DMS 273 (cell line): ENCODE measurements around the gene FBXW5.
A peak's percentile ranks its signal among the peaks of the same experiment; 100 is the strongest.

Experiments used
- DNase-seq: peaks from one replicate; lab custom pipeline; 2025; ENCODE audit not compliant: unreplicated experiment; lab: John Stamatoyannopoulos, UW

FBXW5 gene

DNA sequence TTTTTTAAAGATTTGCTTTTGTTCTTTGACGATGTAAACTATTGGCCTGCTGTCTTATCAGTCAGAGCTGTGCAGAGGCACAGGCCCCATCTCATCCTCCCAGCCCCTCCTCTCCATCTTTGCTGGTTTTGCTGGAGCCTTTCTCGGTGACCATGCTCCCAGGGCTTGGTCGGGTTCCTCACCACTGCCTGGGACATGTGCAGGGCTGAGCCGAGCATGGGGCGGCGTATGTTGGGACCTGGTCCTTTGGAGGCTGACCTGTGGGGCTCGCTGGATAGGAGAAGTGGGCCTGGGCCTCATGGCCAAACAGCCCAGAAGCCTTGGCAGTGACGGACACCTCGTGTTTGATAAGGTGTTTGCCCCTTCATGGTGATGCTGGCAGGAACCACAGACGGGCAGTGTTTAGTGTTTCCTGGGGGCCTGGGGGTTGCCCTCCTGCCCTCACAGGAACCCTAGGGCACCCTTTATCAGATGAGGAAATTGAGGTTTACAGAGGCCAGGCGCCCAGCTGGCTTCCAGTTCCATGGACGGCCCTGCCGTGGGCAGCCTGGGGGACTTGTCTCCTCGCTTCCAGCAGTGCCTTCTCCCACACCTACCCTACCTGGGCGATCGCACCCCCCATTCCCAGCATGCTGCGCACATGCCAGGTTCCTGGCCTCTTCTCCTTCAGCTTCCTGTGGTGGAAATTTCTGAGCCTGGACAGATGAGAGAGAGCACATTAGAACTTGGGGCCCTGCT lies 30.7 kb downstream of the FBXW5 start:
- DNase-seq = no peak

DNA sequence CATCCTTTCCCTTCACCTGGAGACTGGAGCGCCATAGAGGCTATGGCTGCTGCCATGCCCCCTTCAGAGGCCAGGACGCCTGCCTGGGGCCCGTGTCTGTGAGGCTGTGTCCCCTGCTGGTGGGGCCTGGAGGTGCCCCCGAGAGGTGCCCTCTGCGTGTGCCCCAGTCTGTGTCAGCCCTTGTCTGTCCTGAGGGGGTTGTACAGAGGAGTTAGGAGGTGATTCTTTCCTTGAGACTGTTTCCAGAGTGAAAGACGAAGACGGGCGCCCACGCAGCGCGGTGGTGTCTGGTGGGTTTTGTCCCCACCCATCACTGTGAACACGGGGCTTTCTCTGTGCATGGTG lies 33.7 kb downstream of the FBXW5 start:
- DNase-seq = no peak

DNA sequence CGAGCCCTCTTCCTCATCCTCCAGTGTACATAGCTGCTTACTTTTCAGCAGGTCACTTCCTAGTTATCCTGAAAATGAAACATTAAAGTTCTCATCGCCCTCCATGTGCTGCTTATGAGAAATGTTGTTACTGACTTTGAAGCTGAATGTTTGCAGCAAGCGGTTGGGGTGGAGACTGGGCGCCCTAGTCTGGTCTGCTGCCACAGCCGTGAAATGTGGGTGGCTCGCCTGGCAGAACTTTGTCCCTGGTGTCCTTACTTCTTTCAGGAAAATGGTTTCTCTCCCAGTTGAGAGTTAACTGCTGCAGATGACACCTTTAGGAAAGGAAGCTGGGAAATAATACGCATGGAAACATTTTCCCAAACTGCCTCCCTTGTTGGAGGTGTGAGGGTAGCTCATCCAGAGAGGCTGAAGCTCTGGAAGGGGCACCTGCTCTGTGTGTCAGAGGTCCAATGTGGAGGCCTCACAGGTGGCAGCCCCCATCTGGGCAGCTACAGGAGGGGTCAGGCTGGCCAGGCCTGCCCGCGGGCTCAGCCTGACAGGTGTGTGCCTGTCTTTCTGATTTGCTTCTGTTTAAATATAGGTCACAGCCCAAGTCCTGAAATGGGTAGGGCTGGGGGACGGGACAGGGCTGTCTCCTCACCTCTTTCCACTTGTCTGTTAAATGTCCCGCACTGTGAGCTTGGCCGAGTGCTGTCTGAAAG lies 34.2 kb downstream of the FBXW5 start:
- DNase-seq = no peak

DNA sequence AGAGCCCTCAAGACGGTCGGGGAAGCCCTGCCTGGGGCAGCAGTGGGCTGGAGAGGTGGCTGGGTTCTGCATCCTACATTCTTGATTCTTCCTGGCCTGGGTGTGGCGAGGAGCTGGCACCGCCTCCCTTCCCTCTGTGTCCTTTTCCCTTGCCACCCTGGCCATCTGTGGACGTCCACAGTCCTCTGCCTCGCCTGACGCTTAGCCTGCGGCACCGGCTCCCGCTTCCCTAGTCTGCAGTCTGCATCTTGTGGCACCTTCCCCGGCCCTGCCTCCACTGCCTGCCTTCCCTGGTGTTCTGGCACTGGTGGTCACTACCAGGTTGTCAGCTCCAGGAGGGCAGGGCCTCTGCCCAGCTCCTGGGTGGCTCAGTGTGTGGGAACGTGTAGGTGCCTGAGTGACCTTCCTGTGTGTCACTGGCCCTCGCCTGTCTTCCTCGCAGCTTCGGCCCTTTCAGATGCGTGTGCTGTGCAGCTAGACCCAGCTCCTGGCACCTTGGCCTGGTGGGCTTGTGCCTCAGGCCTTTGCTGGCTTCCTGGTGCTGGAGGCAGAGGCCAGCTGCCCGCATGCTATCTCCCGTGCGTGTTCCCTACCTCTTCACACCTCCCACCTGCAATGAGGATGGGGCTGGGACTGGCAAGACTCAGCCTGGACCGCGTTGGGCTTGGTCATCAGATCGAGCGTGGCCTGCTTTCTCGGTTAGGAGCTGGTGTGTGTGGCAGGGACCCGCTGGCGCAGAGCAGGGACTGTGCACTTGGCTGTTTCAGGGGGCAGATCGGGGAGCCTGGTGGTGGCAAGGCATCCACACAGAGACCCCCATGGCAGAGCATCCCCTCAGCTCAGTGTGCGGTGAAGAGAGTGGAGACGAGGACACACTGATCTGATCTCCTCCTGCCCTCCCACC lies 37.3 kb downstream of the FBXW5 start:
- no peak for DNase-seq

DNA sequence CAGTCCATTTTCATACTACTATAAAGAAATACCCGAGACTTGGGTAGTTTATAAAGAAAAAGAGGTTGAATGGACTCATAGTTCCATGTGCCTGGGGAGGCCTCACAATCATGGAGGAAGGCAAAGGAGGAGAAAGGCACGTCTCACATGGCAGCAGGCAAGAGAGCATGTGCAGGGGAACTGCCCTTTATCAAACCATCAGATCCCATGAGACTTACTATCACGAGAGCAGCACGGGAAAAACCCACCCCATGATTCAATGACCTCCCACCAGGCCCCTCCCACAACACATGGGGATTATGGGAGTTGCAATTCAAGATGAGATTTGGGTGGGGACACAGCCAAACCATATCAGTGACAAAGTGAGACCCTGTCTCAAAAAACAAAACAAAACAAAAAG lies 38.3 kb downstream of the FBXW5 start:
- no peak for DNase-seq

DNA sequence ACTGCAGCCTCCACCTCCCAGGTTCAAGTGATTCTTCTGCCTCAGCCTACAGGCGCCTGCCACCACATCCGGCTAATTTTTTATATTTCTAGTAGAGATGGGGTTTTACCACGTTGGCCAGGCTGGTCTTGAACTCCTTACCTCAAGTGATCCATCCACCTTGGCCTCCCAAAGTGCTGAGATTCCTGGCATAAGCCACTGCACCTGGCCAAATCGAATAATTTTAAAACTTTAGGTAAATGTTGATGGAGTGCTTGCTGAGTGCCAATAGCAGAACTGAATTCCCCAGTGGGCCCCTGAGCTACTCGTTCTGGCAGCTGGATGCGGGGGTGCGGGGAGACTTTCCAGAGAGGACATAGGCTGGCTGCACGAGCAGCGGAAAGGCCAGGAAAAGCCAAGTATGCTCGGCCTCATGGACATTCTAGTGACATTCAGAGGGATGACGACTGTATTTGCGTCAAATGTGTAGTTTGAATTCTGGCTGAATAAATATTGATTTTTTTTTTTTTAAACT lies 41.4 kb downstream of the FBXW5 start:
- DNase-seq = peak; percentile 33

DNA sequence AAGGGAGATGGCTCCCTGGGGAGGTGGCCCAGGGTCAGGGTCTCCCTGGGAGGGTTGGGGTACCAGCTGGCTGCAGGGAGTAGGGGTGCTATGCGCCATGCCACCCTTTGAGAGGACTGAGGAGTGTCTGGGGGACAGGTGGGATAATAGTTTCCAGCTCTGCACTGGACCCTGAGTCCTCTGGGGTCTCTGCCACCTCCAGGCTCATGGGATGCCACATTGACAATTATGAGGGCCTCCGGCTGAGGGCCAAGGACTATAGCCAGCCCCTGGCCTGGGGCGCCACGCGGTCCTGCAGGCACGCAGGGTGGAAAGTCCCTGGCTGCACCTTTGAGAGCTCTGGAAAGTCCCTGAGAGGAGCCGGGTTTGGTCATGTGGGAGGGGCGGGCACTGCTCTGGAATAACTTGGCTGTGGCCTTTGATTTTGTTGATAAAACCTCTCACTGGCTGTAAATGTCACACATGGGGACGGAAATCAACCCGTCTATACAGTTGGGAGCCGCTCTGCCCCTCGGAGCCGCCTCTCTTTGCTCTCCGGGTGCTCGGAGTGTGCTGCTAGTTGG lies 42.2 kb downstream of the FBXW5 start:
- DNase-seq = no peak

DNA sequence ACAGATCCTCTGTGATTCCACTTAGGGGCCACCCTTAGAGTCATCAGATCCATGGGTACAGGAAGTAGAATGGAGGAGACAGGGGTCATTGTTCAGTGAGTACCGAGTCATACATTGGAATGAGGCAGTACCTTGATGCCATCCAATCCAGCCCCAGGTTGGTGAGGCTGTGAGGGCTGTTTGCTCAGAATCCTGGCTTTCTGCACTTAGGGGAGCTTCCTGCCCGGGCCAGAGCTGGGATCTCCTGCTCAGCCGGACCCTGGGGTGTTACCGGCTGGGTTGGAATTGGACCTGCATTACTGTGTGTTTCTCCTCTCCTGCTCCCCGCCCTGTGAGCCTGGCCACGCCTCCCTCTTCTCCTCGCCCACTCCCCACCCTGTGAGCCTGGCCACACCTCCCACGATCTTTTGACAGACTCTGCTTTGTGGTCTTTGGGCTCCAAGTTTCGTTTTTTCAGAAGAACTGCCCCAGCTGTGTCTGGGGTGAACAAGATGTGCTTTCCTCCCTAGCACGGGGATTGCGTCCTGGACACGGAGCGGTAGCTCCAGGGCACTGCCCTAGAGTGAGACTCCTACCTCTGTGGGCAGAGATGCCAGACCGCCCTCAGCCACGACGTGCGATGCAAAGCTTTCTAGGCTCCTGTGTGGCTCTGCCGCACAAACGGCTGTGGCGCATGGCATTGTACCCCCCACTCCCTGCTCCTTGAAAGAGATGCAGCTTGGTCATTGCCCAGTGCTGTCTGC lies 42.9 kb downstream of the FBXW5 start:
- no peak for DNase-seq

DNA sequence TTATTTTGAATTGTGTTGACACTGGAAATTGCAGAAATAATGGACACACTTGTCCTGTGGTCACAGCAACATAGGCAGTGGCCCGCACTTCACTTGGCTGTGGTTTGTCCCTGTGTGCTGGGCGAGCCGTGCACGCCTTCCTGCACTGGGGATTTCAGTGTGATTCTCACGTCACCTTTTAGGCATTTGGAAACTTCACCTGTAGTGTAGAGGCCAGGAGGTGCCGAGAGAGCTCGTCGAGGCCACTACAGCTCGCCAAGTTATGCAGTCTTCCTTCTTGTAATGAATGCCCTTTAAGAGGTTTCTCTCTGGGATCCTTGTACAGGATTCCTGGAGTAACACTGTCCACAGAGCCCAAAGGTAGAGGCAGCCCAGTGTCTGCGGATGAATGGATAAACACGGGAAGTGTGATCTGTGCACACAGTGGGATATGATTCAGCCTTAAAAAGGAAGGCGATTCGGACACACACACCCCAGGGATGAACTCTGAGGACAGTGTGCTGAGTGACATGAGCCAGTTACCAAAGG lies 43.5 kb downstream of the FBXW5 start:
- DNase-seq = no peak

DNA sequence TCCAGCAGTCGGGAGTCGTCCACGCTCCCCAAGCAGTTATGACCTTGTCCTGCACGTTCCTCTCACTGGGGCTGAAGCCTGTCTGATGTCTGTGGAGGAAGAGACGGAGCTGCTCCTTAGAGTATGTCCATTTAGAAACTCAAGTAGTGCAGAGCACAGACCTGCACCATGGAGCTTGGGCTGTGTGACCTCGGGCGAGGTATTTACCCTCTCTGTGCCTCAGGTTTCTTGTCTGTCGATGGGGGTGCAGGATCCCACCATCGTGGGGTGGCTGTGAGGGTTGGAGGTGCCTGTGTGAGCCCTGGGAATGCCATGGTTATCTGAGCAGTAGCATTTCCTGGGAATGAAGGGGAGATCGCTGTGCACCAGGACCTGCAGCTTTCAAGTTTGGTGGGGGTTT lies 44.0 kb downstream of the FBXW5 start:
- no peak for DNase-seq

DNA sequence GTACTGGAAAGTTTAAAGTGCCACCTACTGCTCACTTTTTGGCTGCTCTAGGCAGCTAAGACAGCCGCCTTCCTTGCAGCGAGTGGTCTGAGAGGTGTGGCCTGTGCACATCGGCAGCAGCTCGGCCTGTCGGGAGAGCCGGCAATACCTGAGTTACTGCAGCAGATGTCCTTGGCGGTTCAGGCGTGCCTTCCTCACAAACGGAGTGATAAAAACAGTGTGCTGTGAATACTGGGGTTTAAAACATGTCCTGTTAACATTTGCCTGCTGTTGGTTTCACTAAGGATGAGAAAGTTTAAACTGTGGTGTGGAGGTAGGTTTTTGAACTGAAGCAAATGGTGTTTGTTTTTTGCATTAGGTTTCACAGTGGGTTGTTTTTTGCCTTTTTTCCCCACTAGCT lies 45.3 kb downstream of the FBXW5 start:
- DNase-seq = no peak

DNA sequence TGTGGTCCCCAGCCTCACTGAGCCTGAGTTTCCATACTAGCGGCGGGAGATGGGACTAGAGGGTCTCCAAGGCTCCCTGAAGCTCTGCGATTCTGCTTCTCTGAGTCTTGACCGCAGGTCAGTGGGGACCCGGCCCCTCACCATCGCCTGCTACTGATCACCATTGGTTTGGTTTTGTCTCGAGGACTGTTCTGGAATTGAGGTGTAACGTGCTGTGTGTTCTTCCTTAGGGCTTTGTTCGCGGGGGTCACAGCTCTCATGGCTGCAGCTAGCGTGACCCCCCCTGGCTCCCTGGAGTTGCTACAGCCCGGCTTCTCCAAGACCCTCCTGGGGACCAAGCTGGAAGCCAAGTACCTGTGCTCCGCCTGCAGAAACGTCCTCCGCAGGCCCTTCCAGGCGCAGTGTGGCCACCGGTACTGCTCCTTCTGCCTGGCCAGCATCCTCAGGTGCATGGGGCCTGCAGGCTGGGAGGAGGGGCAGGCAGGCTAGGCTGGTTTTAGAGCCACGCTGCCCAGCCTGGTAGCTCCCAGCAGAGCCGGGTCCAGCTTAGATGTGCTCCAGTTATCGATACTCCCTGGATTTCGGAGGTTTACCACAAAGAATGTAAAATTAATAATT lies 45.9 kb downstream of the FBXW5 start:
- no peak for DNase-seq

DNA sequence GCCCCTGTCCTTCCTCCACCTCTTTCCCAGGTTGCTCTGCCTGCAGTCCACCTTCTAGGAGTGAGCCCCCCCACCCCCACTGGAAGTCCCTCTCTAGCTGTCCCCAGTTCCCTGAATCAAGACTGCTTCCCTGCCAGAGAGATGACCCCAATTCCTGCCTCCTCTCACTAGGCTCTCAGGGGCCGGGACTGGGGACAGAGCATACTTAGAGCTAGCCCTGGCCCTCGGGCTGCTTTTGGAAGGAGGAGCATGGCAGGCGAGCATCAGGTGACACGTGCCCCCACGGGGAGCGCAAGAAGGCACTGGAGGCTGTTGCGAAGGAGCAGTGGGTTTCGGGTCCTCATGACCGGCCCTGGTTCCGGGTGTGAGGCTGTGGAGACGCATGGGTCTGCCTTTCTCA lies 48.5 kb downstream of the FBXW5 start:
- no peak for DNase-seq

DNA sequence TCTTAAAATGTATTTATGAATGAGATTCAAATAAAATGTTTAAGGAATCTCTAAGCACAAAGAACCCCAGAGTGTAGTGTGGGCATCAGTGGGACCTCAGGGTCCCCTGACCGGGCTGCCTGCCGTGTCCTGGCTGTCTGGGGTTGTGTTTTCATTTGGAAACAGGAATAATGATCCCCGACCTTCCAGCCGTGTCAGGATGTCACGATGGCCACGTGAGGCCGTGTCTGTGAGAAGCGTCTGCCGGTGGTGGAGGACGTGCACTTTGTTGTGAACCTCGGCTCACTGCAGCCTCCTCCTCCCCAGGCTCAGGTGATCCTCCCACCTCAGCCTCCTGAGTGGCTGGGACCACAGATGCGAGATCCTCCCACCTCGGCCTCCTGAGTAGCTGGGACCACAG lies 53.9 kb downstream of the FBXW5 start:
- no peak for DNase-seq
